A549 (cell line): ENCODE results near the gene FRMD4A.

Experiments used
- BHLHE40 ChIP-seq: IDR thresholded peaks from 2 replicates; pipeline ENCODE4 v1.6.1; 2012; ENCODE audit warnings: low read depth, low read length, inconsistent platforms
- EP300 ChIP-seq, 2 experiments: fragments of >200 bp; sonication (Bioruptor Twin); formaldehyde crosslinking; IDR thresholded peaks; 2 replicates in 1 of 2; 3 replicates in 1 of 2; pipeline ENCODE4 v1.6.1; 2016 to 2017

DNA sequence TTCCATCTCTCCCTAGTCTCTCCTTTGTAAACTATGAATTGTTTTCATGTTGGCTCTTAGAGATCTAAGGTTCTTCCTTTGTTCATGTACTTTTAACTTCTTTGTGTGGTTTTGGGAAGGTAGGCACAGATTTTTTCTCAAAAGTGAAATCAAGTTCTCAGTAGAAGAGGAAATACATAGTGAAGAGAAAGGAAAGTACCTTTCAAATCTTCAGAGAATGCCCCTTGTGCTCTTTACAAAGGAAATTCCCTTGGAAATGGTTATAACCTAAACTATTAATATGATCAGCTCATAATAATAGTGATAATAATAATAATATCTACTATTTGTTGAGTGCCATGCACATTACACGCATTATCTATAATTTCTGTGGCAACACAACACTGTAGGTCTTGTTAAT lies 425.4 kb downstream of the FRMD4A start:
- TF ChIP-seq BHLHE40, result no peak
- TF ChIP-seq EP300 (IDR thresholded peaks at IDR 0.05), result no peak
